Osteocyte (in vitro differentiated cells): ENCODE data around the gene UPK3B. TPM values are rescaled to one million over a fixed set of nuclear protein-coding genes. Genes with fewer than 3 reads are reported as not detected.
"Not testable (repeated sequence)": the region's sequence is repeated elsewhere in the genome, so short reads cannot be mapped to it uniquely, and the experiment has no call there.

Experiments used
- DNase-seq: peaks from one replicate; pipeline ENCODE4 v3.0.0; 2021; ENCODE audit warnings: mixed read lengths; ENCODE audit not compliant: unreplicated experiment; ENCODE audit errors: extremely low spot score
- H3K27ac Mint-ChIP-seq: one replicate; pipeline ENCODE4 v1.8.0; 2021; ENCODE audit warnings: mild to moderate bottlenecking, mixed read lengths; ENCODE audit not compliant: unreplicated experiment
- H3K27me3 Mint-ChIP-seq: one replicate; pipeline ENCODE4 v1.8.0; 2021; ENCODE audit warnings: mixed read lengths; ENCODE audit not compliant: unreplicated experiment
- H3K36me3 Mint-ChIP-seq: one replicate; pipeline ENCODE4 v1.8.0; 2021; ENCODE audit warnings: mixed read lengths; ENCODE audit not compliant: unreplicated experiment
- H3K4me1 Mint-ChIP-seq: one replicate; pipeline ENCODE4 v1.8.0; 2021; ENCODE audit warnings: mixed read lengths; ENCODE audit not compliant: unreplicated experiment
- H3K4me3 Mint-ChIP-seq: one replicate; pipeline ENCODE4 v1.8.0; 2021; ENCODE audit warnings: mild to moderate bottlenecking, moderate library complexity, mixed read lengths; ENCODE audit not compliant: unreplicated experiment
- H3K9me3 Mint-ChIP-seq: one replicate; pipeline ENCODE4 v1.8.0; 2021; ENCODE audit warnings: mixed read lengths; ENCODE audit not compliant: unreplicated experiment
- total RNA-seq: library from RNA; stranded (reverse); gene quantifications from 2 replicates; pipeline ENCODE4 v1.2.1, GENCODE V29; 2021
- TF ChIP-seq, protein P1 (sequence below): fragments of 200-600 bp; sonication (generic); IDR thresholded peaks from 2 replicates; pipeline ENCODE4 v1.5.0; 2021; ENCODE audit warnings: antibody characterized with exemption, mild to moderate bottlenecking, moderate library complexity

UPK3B gene
- total RNA-seq, 1 donor from 2014 or later = 1.5 TPM

DNA sequence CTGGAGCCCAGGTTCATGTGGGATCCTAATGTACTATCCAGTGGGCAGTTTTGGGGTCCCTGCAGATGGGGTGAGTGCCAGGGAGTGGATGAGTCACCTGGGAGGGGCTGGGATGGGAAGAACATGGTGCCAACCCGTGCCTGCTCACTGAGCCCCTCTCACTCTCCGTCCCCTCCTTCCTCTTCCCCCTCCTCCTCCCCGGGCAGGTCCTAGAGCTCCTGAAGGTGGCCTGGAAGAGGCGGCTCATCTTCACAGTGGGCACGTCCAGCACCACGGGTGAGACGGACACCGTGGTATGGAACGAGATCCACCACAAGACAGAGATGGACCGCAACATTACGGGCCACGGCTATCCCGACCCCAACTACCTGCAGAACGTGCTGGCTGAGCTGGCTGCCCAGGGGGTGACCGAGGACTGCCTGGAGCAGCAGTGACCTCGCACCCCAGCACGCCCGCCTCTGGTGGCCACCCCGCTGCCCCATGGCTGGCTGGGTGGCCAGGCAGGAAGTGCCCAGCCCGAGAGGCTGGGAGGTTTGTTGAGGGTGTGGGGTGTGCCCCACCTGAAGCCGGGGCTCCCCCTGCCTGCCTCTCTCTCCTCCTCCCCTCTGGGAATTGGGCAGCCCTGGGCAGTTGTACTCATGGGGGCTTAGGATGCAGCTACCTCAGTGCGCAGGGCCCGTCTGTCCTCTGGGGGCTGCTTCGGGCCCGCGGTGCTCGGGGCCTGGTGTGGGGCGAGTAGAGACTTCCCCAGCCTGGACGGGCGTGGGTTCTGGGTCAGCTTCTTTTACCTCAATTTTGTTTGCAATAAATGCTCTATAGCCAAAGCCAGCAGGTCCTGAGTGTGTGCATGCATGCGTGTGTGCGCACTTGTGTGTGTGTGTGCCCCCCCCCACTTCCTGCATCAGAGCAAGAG is 4.9 kb upstream of the UPK3B start:
- H3K36me3 Mint-ChIP-seq = peaks cover 3% of the 10 kb centered on the region
- peak; percentile 80 for DNase-seq
- no peaks in the 10 kb centered on the region for H3K9me3 Mint-ChIP-seq
- TF ChIP-seq, protein P1, sequence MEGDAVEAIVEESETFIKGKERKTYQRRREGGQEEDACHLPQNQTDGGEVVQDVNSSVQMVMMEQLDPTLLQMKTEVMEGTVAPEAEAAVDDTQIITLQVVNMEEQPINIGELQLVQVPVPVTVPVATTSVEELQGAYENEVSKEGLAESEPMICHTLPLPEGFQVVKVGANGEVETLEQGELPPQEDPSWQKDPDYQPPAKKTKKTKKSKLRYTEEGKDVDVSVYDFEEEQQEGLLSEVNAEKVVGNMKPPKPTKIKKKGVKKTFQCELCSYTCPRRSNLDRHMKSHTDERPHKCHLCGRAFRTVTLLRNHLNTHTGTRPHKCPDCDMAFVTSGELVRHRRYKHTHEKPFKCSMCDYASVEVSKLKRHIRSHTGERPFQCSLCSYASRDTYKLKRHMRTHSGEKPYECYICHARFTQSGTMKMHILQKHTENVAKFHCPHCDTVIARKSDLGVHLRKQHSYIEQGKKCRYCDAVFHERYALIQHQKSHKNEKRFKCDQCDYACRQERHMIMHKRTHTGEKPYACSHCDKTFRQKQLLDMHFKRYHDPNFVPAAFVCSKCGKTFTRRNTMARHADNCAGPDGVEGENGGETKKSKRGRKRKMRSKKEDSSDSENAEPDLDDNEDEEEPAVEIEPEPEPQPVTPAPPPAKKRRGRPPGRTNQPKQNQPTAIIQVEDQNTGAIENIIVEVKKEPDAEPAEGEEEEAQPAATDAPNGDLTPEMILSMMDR = no peak
- peaks cover 5% of the 10 kb centered on the region for H3K4me1 Mint-ChIP-seq
- H3K4me3 Mint-ChIP-seq = no peak overlapping the region
- H3K27ac Mint-ChIP-seq = no peak overlapping the region
- H3K27me3 Mint-ChIP-seq = no peaks in the 10 kb centered on the region

DNA sequence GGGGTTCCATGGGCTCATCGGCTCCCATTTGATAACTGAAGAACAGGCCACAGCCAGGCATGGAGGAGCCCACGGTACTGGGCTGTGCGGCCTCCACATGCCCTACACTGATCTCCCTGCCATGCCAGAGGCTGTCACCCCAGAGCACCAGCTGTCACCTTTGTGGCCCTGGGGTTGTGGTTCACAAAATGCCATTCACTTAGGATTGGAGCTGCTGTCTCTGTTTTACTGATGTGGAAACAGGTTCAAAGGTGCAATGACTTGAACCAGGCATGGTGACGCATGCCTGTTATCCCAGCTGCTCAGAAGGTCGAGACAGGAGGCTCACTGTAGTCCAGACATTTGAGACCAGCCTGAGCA is 4.3 kb upstream of the UPK3B start:
- peak; percentile 48 for DNase-seq
- no peaks in the 10 kb centered on the region for H3K9me3 Mint-ChIP-seq
- peaks cover 3% of the 10 kb centered on the region for H3K36me3 Mint-ChIP-seq
- no peak overlapping the region for H3K4me3 Mint-ChIP-seq
- TF ChIP-seq, protein P1 = no peak
- H3K27me3 Mint-ChIP-seq = no peaks in the 10 kb centered on the region
- H3K4me1 Mint-ChIP-seq = peaks cover 5% of the 10 kb centered on the region
- no peak overlapping the region for H3K27ac Mint-ChIP-seq

DNA sequence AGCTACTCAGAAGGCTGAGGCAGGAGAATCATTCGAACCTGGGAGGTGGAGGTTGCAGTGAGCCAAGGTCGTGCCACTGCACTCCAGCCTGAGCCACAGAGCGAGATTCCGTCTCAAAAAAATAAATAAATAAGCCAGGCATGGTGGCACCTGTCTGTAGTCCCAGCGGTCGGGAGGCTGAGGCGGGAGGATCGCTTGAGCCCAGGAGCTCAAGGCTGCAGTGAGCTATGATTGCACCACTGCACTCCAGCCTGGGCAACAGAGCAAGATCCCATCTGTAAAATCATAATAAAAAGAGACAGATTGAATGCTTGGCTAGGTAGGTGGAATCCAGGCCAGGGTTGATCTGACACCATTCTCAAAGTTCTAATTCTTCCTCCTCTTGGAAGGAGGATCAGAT is 3.7 kb upstream of the UPK3B start:
- H3K36me3 Mint-ChIP-seq, H3K27ac Mint-ChIP-seq, H3K27me3 Mint-ChIP-seq, H3K9me3 Mint-ChIP-seq, H3K4me3 Mint-ChIP-seq, H3K4me1 Mint-ChIP-seq: not testable (repeated sequence)
- DNase-seq = peak; percentile 36

DNA sequence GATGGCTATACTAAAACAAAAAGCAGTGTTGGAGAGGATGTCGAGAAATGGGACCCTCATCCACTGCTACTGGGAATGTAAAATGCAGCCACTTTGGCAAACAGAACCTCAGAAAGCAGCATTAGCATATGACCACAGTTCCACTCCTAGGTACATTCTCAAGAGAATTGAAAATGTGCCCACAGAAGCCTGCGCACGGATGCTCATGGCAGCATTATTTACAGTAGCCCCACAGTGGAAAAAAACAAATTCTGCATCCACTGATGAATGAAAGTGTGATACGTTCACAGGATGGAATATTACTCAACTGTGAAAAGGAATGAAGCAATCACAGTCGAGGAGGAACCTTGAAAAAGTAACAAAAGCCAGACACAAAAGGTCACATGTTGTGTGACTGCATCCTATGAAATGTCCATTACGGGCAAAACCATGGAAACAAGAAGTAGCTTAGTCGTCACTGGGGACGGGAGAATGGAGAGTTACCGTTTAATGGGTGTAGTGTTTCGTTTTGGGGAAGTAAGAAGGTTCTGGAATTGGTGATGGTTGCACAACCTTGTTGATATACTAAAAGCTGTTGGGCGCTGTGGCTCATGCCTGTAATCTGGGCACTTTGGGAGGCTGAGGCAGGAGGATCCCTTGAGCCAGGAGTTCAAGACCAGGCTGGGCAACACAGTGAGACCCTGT is 2.5 kb upstream of the UPK3B start:
- no peak overlapping the region for H3K4me3 Mint-ChIP-seq
- TF ChIP-seq, protein P1 = no peak

DNA sequence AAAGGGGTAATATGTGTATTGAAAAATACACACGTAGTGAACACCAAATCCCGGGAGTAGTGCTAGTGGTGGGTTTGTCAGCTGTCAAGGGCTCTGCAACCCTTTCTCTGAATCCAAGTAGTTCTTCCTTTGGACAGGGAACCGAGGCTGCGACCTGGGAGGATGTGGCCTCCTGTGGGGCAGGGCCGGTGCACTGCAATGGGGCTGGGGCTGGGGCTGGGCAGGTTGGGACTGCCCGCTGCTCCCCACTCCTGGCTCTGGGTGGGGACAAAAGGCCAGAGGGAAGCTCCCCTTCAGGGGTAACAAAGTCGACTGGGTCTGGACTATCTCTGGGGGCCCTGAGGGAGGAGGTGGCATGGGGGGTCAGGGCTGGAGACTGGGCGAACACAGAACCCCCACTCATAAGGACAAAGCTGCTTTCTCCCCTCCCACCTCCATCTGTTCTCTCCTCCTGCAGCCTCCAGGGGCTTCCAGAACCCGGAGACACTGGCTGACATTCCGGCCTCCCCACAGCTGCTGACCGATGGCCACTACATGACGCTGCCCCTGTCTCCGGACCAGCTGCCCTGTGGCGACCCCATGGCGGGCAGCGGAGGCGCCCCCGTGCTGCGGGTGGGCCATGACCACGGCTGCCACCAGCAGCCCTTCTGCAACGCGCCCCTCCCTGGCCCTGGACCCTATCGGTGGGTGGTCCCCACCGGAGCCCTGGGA is 1.0 kb downstream of the UPK3B start:
- DNase-seq = peak; percentile 76
- H3K4me3 Mint-ChIP-seq, H3K9me3 Mint-ChIP-seq, H3K27ac Mint-ChIP-seq, H3K27me3 Mint-ChIP-seq, H3K36me3 Mint-ChIP-seq: not testable (repeated sequence)
- peaks cover 18% of the 10 kb centered on the region for H3K4me1 Mint-ChIP-seq

More for the DNA sequence above, 2.5 kb upstream of the UPK3B start:
- H3K36me3 Mint-ChIP-seq = peaks cover 3% of the 10 kb centered on the region
- H3K27ac Mint-ChIP-seq = no peak overlapping the region
- no peaks in the 10 kb centered on the region for H3K27me3 Mint-ChIP-seq
- H3K4me1 Mint-ChIP-seq = peaks cover 5% of the 10 kb centered on the region
- DNase-seq = no peak
- no peaks in the 10 kb centered on the region for H3K9me3 Mint-ChIP-seq

DNA sequence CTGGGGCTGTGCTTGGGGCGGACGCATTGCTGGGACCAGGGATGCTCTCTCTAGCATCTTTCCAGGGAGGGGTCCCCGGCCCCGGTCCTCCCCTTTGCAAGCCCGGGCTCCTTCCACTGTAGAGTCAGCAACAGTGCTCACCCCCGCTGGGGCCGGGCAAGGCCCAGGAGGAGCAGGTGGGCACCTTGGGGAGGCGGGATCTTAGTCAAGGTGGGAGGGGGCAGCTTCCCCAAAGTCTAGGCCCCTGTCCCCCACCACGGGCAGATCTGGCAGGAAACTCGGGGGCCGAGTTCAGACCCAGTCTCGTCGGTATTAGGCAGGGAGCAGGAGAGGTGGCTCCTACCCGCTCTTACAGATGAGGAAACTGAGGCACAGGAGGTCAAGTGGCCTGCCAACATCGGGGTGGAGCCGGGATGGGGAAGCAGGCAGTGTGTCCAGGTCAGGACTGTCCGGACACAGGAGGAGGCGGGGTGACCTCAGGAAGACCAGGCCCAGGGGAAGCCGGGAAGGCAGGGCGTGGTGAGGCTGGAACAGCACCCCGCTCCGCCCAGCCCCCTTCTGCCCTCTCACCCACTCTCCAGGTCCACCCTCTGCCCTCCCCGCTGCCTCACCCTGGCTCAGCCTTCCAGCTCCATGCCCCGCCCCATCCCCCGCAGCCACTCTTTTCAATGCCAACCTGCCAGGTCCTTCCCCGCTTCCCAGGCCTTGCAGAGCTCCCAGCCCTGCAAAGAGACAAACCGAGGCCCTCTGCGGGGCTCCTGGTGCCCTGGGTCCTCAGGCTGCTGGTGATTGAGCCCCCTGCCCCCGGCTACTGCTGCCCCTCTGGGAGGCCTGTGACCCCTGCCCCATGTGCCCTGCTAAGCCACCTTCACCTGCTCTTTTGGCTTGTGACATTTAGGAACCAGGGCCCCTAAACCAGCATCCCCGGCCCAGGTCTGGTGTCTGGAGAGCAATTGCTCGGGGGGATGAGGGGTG is 1.8 kb downstream of the UPK3B start:
- H3K4me3 Mint-ChIP-seq, H3K9me3 Mint-ChIP-seq, H3K27me3 Mint-ChIP-seq, H3K36me3 Mint-ChIP-seq, H3K27ac Mint-ChIP-seq: not testable (repeated sequence)
- peaks cover 18% of the 10 kb centered on the region for H3K4me1 Mint-ChIP-seq
- peak; percentile 74 for DNase-seq
